Inflammatory macrophage (primary cell): ENCODE data around the gene PLPP7.
A peak's percentile ranks its signal among the peaks of the same experiment; 100 is the strongest.

ENCODE experiments used
- DNase-seq, 2 donors: peaks; one replicate each; pipeline ENCODE4 v3.0.0-alpha.2; 2020 to 2022

The PLPP7 gene

GRCh38 chr9:131281119-131281965 lies 8.2 kb upstream of the PLPP7 start:
- DNase-seq: no peak

GRCh38 chr9:131282175-131282574 lies 7.3 kb upstream of the PLPP7 start:
- DNase-seq: no peak

DNA sequence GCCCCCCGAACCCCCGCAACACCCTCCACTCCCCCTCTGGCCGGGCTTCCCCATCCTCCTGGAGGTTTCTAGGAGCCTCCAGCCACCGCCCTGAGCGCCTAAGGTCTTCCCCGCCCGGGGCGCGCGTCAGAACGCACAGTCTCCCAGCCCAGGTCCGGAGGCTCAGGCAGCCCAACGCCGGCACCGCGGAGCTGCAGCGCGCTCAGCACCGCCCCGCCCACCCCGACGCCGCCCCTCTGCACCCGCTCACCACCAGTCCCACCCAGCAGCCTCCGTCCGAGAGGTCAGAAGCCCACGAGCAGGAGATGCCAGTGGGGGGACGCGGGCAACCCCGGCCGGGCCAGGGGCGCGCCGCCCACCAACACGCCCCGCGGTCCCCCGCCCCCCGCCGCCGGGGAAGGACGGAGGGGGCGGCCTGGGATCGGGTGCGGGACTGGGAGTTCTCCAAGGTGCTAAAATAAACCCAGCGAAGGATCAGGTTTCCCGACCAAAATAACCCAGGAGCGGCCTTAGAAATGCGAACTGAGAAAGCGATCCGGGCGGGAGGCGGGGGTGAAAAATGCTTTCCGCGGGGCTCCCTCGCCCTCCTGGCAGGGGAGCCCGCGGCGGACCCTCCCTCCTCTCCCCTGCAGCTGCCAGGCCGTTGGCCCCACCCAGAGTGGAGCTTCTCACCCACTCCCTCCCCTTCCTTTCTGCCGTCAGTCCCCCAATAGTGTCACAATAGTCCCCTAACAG lies 6.7 kb upstream of the PLPP7 start:
- no peak for DNase-seq

GRCh38 chr9:131284856-131285255 lies 4.7 kb upstream of the PLPP7 start:
- DNase-seq: peak; percentile 11 to 56

DNA sequence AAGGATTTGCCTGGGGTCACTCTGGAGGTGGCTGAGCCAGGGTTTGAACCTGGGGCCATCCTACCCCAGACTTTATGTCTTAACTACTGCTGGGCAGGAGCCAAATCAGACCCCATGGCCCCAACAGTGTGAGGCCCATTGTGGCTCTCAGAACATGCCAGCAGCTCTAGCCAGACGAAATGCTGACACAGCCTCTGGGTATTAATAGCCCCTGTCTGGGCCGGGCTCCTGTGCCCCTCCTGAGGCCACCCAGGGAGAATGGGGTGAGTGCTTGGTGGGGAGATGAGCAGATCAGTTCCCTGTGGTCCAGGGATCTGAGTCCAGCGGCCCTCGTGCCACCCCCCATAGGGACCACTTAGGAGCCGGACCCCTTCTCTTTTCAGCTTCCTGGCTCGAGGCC lies 2.2 kb upstream of the PLPP7 start:
- DNase-seq: no peak

DNA sequence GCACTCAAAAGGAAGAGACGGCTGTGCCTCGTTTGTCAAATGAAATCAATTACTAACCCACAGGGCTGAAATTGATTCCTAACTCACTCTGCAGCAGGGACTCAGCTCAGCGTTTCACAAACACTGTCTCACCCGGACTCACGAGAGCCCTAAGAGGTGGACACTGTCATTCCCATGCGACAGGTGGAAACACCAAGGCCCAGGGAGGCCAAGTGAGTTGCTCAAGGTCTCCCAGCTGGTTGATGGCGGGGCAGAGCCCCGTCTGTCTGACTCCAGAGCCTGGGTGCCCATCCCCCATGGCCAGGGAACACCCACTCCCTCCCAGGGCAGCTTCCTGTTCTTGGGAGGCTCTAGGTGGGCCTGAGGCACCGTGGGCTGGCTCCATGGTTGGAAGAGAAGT lies 1.3 kb upstream of the PLPP7 start:
- DNase-seq: peak in 1 of 2 donors; percentile 18

GRCh38 chr9:131290036-131290766 lies 678 bp downstream of the PLPP7 start:
- DNase-seq: no peak

- DNase-seq: no peak
Observed at GRCh38 chr9:131290767-131291370, 1.3 kb downstream of the PLPP7 start.

GRCh38 chr9:131291795-131292315 lies 2.3 kb downstream of the PLPP7 start:
- no peak for DNase-seq

DNA sequence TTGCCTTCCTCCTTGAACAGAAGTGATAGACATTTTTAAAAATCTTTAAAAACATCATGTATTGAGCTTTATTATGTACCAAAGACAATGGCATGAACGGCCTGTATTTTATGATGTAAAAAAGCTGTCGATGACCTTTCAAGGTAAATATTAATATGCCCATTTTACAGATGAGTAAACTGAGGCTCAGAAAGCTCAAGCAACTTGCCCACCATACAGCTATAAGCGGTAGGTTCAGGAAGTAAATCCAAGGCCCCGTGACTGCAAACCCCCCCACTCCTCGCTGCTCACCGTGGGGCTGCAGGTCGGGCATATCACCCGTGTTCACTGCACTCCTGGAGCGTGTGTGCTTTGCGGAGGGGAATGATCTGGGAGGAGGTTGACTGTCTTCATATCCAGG lies 3.4 kb downstream of the PLPP7 start:
- no peak for DNase-seq

- DNase-seq: no peak
Observed at GRCh38 chr9:131296460-131296859, 6.9 kb downstream of the PLPP7 start.

DNA sequence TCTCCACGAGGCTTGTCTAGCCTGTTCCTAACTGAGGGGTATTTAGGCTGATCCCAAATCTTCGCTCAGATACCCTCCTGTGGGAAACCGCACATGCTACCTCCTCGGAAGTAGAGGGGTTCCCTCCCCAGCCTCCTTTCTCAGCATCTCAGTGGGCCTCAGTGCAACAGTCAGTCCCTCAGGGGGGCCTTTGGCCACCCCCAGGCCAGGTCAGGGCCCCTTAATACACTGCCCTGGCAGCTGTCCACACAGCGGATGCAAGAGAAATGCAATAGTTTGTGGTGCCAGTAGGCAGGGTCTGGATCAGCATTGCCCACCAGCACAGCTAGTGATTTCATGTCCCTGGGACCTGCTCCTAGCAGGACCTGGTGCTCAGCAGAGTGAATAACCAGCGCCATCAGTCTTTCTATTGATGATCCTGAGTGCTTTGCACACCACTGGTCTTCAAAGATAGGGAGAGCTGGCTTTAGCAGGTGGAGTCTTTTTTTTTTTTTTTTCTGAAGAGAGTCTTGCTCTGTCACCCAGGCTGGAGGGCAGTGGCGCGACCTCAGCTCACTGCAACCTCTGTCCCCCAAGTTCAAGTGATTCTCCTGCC lies 7.5 kb downstream of the PLPP7 start:
- no peak for DNase-seq

DNA sequence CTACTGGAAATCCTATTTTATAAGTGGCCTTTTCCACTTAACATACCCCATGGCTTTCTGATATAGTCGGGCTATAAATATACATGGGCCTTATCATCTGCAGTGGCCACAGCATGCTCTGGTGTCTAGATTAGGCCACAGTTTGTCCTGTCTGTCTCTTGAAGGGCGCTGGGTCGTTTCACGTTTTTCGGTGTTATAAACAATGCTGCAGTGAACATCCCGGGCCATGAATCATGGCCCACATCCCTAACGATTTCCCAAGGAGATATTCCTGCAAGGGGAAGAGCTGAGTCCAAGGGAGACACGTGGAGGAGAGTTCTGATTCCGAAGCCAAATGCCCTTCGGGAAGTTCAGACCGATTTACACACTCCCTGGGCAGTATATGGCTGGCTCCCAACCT lies 8.4 kb downstream of the PLPP7 start:
- DNase-seq: no peak

- no peak for DNase-seq
Observed at GRCh38 chr9:131298341-131298740, 8.8 kb downstream of the PLPP7 start.

DNA sequence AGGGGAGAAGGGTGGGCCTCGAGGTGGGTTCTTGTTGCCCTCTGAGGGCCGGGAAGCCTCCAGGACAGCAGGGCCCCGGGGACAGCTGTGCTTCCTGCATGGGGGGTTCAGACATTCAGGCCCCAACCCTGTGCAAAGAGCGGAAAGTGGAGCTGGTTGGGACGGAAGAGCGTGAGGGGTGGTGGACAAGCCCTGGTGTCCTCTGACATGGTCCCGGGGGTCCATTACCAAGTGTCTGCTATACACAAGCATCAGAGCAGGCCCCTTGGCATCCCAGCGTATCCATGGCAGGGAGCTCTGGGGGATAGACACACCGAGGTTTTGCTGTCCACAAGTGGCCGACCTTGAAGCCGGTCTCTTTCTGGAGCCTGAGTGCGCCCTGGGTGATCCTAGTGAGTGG lies 9.3 kb downstream of the PLPP7 start:
- DNase-seq: no peak

DNA sequence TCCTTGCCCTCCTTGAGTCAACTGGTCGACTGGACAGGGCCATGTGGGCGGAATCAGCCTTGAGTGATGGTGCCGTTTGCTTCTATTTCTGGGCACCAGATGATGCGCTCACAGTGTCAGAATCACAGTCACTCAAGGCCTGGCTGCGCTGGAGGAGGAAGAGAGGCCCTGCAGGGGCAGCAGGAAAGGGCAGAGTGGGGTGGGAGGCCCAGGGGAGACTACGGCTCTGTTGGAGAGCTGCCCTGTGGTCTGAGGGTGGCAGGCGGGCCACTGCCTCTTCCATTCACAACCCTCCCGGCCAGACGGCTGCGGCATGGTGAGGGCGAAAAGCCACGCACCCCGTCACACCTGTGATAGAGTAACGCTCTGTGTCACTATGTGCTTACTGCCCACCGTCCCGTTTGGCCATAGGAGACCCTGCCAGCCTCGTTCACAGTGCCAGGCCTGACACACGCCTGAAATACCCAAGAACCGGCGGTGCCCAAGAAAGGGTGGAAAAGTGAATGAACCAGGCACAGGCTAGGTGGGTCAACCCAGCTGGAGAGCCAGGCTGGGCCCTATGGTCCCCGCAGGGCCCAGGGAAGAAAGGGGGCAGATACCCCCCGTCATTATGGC lies 9.9 kb downstream of the PLPP7 start:
- no peak for DNase-seq

- DNase-seq: no peak
Observed at GRCh38 chr9:131299961-131300347, 10.4 kb downstream of the PLPP7 start.

GRCh38 chr9:131300444-131300843 lies 10.9 kb downstream of the PLPP7 start:
- no peak for DNase-seq

DNA sequence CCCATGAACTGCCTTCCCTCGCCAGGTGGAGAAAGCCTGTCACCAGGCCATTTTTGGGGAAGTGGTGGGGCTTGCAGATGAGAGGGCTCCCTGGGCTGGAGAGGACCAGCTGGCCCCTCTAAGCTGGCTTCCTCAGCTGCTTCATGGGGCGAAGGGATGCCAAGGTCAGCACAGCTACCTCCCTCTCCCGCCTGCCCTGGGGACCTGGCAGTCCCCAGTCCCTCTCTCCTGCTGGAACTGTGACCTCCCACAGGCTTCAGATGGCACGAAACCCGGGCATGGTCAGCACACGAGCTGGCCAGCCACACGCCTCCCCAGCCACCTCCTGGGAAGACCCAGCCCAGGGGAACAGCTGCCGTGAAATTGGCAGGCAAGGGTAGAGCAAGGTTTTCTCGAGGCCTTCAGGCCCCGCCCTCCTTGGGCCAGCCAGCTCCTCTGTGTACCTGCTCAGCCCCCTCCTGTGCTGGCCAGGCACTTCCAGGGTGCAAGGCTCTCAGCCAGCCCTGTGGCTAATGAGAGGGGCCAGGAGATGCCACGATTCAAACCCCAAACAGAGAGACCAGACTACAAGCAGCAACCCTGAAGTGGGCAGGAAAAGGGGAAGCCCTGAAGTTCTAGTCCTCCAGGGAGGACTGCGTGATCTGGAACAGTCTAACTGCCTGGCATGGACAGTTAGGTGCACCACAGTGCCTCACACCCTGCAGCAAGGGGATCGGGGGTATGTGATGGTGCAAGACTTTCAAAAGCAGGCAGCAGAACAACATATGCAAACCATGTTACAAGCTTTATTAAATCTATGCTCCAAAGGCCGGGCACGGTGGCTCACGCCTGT lies 12.9 kb downstream of the PLPP7 start:
- no peak for DNase-seq

GRCh38 chr9:131303381-131304321 lies 14.1 kb downstream of the PLPP7 start:
- no peak for DNase-seq
